Mammary epithelial cell (primary cell): ENCODE results near the gene PCMTD2.

Experiments used
- EZH2 ChIP-seq: IDR thresholded peaks from 2 replicates; pipeline ENCODE4 v1.6.1; 2012; ENCODE audit warnings: low read length, inconsistent platforms, borderline replicate concordance
- TF ChIP-seq, protein P1 (sequence below), 2 donors: IDR thresholded peaks in 1 of 2; conservative IDR thresholded peaks in 1 of 2; 2 replicates each; pipeline ENCODE4 v1.5.1; 2011 to 2012; ENCODE audit warnings: inconsistent platforms in 2 of 2, low read length in 2 of 2, mild to moderate bottlenecking in 2 of 2, control low read depth in 1 of 2, low read depth in 1 of 2; ENCODE audit not compliant: insufficient read depth in 1 of 2; ENCODE audit errors: extremely low read depth in 1 of 2

DNA sequence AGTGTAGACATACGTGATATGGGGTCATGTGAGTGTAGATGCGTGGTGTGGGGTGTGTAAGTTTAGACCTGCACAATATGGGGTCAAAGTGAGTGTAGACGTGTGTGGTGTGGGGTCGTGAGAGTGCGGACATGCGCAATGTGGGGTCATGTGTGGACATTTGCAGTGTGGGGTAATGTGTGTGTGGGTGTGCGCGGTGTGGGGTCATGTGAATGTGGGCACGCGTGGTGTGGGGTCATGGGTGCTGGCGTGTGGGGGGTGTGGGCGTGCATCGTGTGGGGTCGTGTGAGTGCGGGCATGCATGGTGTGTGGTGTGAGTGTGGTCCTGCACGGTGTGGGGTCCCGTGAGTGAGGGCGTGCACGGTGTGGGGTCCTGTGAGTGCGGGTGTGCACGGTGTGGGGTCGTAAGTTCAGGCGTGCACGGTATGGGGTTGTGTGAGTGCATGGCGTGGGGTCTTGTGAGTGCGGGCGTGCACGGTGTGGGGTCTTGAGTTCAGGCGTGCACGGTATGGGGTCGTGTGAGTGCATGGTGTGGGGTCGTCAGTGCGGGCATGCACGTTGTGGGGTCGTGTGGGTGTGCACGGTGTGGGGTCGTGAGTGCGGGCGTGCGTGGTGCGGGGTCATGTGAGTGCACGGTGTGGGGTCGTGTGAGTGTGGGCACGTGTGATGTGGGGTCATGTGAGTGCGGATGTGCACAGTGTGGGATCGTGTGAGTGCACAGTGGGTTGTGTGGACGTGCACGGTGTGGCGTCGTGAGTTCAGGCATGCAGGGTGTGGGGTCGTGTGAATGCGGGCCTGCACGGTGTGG is 14.3 kb downstream of the PCMTD2 start:
- TF ChIP-seq, protein P1, sequence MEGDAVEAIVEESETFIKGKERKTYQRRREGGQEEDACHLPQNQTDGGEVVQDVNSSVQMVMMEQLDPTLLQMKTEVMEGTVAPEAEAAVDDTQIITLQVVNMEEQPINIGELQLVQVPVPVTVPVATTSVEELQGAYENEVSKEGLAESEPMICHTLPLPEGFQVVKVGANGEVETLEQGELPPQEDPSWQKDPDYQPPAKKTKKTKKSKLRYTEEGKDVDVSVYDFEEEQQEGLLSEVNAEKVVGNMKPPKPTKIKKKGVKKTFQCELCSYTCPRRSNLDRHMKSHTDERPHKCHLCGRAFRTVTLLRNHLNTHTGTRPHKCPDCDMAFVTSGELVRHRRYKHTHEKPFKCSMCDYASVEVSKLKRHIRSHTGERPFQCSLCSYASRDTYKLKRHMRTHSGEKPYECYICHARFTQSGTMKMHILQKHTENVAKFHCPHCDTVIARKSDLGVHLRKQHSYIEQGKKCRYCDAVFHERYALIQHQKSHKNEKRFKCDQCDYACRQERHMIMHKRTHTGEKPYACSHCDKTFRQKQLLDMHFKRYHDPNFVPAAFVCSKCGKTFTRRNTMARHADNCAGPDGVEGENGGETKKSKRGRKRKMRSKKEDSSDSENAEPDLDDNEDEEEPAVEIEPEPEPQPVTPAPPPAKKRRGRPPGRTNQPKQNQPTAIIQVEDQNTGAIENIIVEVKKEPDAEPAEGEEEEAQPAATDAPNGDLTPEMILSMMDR (conservative IDR thresholded peaks at IDR 0.05 in 1 of 2, IDR thresholded peaks at IDR 0.05 in 1 of 2; ENCODE audit: extremely low read depth in 1 of 2, insufficient read depth in 1 of 2, low read depth in 1 of 2, low read length in 2 of 2), result no peak
- no peak for TF ChIP-seq EZH2
